WTC11 (cell line): Measurements from ENCODE around the gene SEC22A.

Source experiments
- CREB1 ChIP-seq: sonication (generic); formaldehyde crosslinking; IDR thresholded peaks from 2 replicates; pipeline ENCODE4 v1.8.0; 2023; ENCODE audit warnings: mild to moderate bottlenecking, missing genetic modification reagents
- CTCF ChIP-seq: fragments of 200-600 bp; IDR thresholded peaks from 2 replicates; pipeline ENCODE4 v1.8.0; 2022; ENCODE audit warnings: antibody characterized with exemption
- IRF2 ChIP-seq: sonication (generic); formaldehyde crosslinking; IDR thresholded peaks from 2 replicates; pipeline ENCODE4 v1.8.0; 2022; ENCODE audit warnings: low read depth, missing genetic modification reagents, borderline replicate concordance
- KAT7 ChIP-seq: sonication (generic); formaldehyde crosslinking; IDR thresholded peaks from 2 replicates; pipeline ENCODE4 v1.8.1; 2023; ENCODE audit warnings: missing genetic modification reagents, mild to moderate bottlenecking, borderline replicate concordance
- MAX ChIP-seq: sonication (generic); formaldehyde crosslinking; IDR thresholded peaks from 2 replicates; pipeline ENCODE4 v1.8.0; 2022; ENCODE audit warnings: mild to moderate bottlenecking, missing genetic modification reagents
- ZNF416 ChIP-seq: fragments of 250-450 bp; sonication (Bioruptor Pico); IDR thresholded peaks from 2 replicates; pipeline ENCODE4 v1.9.0; 2021; ENCODE audit warnings: mild to moderate bottlenecking, inconsistent platforms
- TF ChIP-seq, protein P1 (sequence below): sonication (generic); formaldehyde crosslinking; IDR thresholded peaks from 2 replicates; pipeline ENCODE4 v1.8.1; 2023; ENCODE audit warnings: mild to moderate bottlenecking, missing genetic modification reagents
- TF ChIP-seq, protein P2 (sequence below): sonication (generic); formaldehyde crosslinking; conservative IDR thresholded peaks from 2 replicates; pipeline ENCODE4 v1.8.1; 2022; ENCODE audit warnings: mild to moderate bottlenecking, missing genetic modification reagents

DNA sequence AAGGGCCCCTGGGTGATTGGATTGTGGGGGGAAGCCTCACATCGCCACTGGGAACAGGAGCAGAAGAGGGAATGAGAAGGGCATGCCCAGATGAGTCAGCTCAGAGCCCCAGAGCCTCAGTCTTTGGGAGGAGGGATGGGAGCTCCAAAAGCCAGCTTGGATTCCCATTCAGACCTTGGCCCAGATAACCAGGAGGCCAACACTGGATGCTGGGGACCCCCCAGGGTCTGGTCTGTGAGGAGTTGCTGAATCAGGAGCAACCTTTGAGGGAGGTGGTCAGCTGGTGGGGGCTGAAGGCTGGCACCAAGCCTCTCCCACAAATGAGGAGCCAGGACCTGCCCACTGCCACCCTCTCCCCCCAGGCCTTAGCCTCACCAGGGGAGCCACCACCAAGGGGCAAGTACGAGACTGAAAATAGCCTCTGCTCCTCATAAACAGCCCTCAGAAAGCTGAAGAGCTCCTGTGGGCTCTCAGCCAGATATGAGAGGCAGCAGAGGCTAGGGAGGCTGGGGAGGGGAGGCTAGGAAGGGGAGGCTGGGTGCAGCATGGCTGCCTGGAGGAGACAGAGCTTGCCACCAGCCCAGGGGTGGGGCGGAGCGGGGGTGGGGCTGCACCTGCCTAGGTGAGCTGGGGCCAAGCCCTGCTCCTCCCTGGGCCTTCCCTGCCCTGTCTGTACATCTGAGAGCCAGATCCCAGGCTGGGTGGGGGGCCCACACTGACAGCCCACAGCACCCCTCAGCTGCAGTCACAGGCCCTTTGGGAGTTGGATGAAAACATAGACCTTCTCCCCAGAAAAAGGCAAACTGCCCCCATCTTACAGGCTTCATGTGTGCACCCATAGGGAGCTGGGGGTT, 99.8 kb downstream of the SEC22A start:
- TF ChIP-seq, protein P1, sequence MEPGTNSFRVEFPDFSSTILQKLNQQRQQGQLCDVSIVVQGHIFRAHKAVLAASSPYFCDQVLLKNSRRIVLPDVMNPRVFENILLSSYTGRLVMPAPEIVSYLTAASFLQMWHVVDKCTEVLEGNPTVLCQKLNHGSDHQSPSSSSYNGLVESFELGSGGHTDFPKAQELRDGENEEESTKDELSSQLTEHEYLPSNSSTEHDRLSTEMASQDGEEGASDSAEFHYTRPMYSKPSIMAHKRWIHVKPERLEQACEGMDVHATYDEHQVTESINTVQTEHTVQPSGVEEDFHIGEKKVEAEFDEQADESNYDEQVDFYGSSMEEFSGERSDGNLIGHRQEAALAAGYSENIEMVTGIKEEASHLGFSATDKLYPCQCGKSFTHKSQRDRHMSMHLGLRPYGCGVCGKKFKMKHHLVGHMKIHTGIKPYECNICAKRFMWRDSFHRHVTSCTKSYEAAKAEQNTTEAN: no peak
- TF ChIP-seq IRF2 (CRISPR knock-in tag) (no peak), ZNF416 (CRISPR knock-in tag) (no peak), KAT7 (CRISPR knock-in tag) (no peak), CREB1 (CRISPR knock-in tag) (no peak), CTCF (no peak), MAX (no peak)
- TF ChIP-seq, protein P2, sequence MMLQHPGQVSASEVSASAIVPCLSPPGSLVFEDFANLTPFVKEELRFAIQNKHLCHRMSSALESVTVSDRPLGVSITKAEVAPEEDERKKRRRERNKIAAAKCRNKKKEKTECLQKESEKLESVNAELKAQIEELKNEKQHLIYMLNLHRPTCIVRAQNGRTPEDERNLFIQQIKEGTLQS (CRISPR knock-in tag): no peak
